Measurements from ENCODE around the gene CAPZB.
A peak's percentile ranks its signal among the peaks of the same experiment; 100 is the strongest.

CAPZB gene

DNA sequence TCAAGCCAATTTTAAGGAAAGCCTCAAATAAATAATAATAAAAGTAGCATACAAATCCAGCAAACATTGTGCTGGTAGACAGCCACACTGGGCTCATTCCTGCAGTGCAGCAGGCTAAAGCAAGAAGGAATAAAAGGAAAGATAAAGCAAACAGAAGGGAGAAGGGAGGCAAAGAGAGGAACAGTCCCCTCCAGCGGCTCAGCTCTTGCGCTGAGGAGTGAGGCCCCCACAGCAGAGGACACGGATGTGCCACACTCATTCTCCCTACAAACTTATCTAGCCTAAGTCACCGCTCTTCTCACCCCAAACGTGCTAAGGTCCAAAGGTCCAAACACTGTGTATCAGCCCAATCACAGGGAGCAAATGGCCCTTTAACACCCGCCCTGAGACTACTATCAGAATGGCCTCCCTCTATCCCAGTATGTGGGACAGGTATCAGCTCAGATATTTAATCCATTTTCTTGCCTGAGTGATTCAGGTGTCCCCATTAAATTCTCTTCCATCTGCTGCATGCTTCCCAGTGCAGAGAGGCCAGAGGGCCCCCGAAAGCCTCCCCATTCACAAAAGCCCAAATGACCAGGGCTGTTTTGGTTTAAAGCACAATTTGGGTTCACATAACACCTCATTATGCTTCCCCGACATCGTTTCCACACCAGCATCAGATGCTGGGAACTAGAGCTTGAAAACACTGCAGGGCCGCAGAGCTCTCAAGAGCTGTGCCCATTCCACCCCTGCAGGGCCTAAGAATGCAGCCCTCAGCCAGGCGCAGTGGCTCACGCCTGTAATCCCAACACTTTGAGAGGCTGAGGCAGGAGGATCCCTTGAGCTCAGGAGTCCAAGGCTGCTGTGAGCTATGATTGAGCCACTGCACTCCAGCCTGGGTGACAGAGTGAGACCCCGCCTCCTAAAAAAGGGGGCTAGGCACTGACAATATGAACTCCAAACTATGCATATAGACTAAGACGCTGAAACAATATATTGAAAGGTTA, 17.8 kb downstream of the CAPZB start:
- DNase-seq = no peak

DNA sequence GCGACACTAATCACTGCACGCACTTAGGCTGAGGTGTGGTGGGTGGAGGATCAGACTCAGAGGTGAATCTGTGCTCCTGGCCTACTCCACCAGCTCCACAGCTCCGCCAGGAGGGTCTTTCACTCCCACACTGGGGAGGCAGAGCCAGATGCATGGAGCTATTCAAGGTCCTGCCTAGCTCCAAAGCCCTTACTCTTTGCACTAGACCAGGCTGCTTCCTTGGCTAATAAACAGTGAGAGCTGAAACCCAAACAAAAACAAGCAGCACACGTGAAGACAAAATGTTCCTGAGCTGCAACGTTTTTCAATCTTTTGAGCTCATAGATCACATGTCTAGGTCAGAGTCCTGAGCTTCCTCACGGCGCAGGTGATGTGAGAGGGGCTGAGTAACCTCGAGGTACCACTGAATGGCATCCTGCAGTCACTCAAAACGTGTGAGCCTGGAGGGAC, 19.2 kb downstream of the CAPZB start:
- no peak for DNase-seq

GRCh38 chr1:19465650-19466049, 19.7 kb downstream of the CAPZB start:
- DNase-seq = no peak

DNA sequence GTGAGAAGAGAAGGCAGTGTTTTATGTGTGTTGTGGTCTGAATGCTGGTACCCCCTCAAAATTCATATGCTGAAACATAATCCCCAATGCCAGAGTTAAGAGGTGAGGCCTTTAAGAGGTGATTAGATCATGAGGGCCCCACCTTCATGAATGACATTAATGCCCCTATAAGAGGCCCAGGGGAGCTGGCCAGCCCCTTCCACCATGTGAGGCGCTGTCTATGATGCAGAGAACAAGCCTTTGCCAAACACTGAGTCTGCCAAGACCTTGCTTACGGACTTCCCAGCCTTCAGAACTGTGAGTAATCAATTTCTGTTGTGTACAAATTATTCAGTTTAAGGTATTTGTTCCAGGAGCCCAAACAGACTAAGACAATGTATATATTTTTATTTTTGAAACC, 20.2 kb downstream of the CAPZB start:
- no peak for DNase-seq

DNA sequence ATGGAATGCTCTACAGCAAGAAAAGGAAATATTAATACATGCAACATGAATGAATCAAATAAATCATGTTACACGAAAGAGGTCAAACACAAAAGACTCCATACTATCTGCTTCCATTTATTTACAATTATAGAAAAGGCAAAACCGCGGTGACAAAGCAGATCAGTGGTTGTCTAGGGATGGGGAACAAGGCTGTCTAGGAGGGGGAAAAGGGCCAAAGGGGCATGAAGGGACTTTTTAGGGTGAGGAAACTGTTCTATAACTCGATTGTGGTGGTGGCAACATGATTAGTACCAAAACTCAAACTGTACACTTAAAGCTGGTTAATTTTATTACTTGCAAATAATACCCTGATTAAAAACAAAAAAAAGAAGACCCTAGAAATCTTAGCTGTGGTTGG, 20.6 kb downstream of the CAPZB start:
- DNase-seq = no peak

DNA sequence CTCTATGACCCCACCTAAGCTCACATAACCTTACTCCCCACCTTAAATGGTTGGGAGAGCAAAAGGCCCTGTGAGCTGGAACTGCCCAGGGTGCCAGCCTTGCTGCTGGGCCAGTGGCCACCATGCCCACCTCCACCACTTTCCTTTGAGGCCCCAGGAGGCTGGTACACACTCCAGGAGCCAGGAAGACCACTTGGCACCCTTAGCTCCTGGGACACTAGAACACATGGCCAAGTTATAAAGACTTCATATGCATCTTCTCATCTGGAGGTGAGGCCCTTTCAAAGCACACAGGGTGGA, 21.9 kb downstream of the CAPZB start:
- DNase-seq = no peak

GRCh38 chr1:19462781-19463503, 22.4 kb downstream of the CAPZB start:
- peak; percentile 31 for DNase-seq

GRCh38 chr1:19461220-19461554, 24.2 kb downstream of the CAPZB start:
- DNase-seq = no peak

DNA sequence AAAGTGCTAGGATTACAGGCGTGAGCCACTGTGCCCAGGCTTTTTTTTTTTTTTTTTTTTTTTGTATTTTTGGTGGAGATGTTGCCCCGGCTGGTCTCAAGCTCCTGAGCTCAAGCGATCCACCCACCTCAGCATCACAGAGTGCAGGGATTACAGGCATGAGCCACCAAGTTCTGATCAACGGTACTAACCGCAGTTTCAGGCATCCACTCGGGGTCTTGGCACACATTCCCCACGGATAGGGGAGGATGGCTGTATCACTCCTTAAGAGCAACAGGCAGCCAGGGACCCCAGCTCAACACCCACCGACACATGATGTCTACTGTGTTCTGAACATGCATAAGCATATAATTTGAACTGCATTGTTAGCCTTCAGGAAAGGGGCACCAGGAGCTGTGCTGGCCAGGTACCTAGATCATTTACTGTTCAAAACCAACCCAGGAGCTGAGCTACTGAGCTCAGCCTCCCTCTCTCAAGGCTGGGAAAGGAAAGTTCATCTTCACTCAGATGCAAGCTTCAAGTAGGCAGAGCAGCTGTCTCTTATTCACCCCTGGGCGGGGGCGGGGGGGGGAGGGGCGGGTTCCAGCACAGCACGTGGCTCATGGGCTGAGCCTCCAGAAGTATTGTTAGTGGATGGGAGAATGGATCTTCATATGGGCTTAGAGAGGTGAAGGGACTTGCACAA, 24.7 kb downstream of the CAPZB start:
- DNase-seq = no peak

- DNase-seq = no peak
These were observed 26.4 kb downstream of the CAPZB start for GRCh38 chr1:19458815-19459417.

DNA sequence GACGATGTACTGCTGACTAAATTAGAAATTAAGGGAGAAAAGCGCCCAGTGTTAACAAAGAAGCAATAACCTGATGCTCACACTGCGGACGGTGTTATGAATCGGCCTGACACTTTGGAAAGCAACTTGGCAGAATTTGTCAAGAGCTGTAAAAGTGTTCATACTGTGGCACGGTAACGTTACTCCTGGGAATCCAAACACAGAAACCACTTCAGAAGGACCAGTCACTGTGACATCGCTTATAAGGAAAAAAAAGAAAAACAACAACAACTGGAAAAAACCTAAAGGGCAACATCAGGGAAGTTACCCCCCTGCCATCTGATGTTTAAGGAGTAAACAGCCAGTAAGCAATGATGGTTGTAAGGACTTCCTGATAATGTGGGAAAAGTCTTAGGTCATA, 27.7 kb downstream of the CAPZB start:
- no peak for DNase-seq

GRCh38 chr1:19456968-19457441, 28.3 kb downstream of the CAPZB start:
- DNase-seq = no peak

- no peak for DNase-seq
These were observed 30.0 kb downstream of the CAPZB start for GRCh38 chr1:19455353-19455752.

DNA sequence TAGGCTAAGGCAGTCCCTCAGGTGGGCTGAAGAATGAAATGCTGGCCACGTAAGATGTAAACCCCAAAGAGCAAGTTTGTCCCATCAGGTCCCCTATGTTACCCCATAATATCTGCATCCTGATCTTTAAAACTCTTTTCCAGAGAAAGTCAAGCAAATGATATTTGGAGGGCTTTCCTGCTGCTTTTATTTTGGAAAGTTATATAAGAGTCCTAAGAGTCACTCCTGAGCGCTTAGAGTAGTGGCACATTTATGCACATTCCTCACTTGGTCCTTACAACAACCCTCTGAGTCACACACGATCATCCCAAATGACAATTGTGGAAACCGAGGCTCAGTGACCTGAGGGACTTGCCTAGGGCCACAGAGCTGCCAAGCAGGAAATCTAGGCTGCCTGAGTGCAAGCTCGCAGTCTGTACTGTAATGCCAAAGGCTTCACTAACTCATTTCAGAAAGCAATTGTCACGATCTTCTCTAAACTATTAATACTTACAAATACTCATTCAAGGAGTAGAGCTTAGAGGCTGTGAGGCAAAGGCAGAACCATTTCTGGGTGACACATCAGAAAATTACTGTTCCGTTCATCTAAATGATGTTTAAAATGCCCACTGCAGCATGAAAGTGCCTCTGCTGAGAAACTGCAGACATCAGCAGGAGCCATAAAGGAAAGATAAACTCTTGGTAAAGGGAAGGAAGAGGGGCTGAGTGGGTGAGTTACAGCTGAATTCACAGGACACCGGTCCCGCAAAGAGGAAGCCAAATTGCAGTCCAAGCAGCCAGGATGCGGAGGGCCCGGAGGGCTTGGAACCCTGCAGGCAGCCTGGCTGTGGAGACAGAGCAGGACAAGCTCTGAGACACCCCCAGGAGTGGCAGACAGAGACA, 30.8 kb downstream of the CAPZB start:
- no peak for DNase-seq

DNA sequence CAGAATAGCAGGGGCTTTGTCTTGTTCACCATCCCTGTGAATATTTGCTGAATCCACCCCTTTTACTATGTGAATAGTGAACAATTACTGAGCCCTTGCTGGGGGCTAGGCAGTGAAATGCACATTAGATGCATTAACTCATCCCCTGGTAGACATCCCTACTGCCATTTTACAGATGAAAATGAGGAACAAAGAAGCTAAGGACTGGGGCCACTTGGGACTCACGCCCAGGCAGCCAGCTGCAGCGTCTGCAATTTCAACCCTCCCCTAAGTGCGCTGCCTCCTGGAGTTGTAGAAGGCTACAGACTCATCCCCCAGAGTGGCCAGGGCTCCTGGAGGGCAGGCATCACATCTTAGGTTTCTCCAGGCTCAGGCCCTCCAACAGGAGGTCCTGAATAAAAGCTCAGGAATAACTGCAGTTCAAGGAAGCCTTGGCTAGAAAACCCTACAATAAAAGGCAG, 31.6 kb downstream of the CAPZB start:
- DNase-seq = no peak

DNA sequence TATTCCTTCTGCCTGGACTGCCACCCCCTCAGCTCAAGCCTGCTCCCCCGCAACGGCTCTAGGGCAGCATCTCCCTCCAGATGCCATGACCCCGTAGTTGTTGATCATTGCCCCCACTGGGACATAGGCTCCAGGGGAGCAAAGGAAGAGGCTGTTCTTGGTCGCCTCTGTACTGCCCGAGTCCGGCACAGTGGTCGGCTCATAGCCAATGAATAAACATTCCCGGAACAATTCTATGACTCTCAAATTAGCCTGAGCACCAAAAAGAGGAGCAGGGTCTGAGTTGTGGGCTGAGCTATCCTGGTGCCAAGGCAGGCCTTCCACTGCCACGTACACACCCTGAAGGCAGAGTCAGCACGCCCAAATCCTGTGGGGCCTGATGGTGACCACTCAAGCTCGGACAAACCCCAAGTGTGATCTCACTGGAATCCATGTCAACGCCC, 33.1 kb downstream of the CAPZB start:
- DNase-seq = no peak

DNA sequence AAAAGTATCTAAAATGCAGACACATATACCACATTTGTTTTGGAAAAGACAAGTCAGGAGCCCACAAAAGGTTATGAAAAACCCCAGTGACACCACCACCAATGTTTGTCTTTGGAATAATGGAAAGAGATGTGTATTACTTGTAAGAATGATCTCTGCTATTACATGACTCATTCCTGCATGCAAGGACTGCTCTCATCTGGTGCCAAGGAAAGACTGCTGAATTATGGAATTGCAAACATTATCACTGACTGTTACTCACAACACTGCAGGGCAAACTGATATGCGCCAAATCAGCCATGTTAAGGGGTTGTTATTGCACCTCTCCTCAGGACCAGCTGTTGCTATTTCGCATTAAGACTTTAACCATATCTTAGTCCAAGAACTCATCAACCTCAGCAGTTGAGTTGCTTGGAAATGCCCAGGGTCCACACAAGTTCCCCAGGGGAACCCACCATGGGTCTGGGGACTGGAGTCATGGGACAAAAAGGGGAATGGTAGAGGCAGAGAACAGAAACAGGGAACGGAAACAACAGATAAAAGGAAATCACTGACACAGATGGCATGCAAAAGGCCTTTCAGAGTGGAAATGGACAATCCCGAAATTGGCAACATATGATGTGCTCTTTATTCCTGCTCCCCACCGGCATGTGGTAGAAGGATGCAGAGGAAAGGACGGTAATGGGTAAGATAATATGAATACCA, 34.4 kb downstream of the CAPZB start:
- DNase-seq = no peak

GRCh38 chr1:19449454-19450228, 35.7 kb downstream of the CAPZB start:
- DNase-seq = no peak

DNA sequence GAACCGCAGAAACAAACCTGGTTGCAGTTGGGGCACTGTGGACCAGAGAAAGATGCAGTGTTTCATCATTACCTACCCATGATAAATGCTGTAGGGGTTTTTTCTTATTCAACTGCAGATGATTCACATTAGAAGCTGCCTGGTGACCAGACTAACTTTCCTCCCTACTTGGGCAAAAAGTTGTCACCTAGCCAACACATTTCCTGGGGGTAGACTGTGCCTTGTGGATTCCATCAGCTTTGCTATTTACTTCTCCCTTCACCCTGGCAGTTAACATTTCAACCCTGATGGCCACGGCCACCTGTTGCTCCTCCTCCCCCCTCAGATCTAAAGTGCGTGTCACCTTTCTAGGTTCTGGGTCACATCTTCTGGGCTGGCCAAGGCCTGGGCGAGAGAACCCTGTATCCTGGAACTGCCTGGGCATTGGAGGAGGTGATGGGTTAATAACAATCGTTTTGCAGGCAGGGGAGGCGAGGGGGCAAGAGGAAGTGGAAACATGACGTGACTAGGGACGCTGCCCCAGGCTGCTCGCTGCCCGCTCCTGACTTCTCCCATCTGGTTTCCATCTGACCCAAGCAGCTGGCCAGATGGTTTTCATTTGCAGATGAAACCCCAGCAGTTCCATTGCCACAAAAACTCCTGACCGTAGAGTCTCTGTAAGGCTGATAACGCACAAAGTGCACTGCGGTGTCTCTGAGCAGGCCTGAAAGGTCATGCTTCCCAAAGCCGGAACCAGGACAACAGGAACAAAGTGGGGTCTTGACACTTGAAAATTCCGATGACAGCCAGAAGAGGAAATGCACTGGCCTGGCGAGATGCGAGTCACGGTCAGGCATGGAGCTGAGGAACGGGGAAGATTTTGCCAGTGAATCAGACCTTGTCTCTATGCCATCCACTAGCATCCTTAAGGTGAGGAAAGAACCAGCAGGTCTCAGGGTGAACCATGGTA, 36.6 kb downstream of the CAPZB start:
- DNase-seq = no peak
